HCT116 (cell line): ENCODE results near the gene RLBP1. TPM values are rescaled to one million over a fixed set of nuclear protein-coding genes. Genes with fewer than 3 reads are reported as not detected.

Experiments used
- ATAC-seq: fragments of 200-7000 bp; cut with Tn5 transposase; 2 replicates; pipeline ENCODE4 v1.9.1; 2020; ENCODE audit warnings: mild to moderate bottlenecking, moderate library complexity
- BruUV-seq: library from RNA; stranded (reverse); fragments of 400-500 nt; replicated peaks from 2 replicates; lab custom pipeline; 2021; lab: Mats Ljungman, UMichigan
- CTCF ChIA-PET: fragments of 300-600 bp; sonication (Branson Sonifier 250); formaldehyde crosslinking; loops from one replicate; lab custom pipeline; 2021; ENCODE audit warnings: antibody characterized with exemption; lab: Charles Lee
- POLR2A ChIA-PET: fragments of 300-600, 350-600 bp; sonication (Branson Sonifier 250); formaldehyde crosslinking; loops from one replicate; lab custom pipeline; 2021; ENCODE audit warnings: antibody characterized with exemption; lab: Charles Lee
- RAD21 ChIA-PET, 2 experiments: fragments of 300-600 bp; sonication (Branson Sonifier 250); formaldehyde crosslinking; loops; one replicate each; lab custom pipeline; 2023; ENCODE audit warnings: low total read pairs in 2 of 2; ENCODE audit not compliant: uncharacterized antibody in 2 of 2, unreplicated experiment in 2 of 2, low non-redundant PET in 1 of 2; lab: Charles Lee
- DNase-seq: peaks from one replicate; pipeline ENCODE4 v3.0.0-alpha.2; 2010; ENCODE audit warnings: low read depth, low spot score
- H2AFZ ChIP-seq: fragments of 200-600 bp; shearing (Covaris generic), sonication (generic); 2 replicates; pipeline ENCODE4 v1.6.1; 2017; ENCODE audit warnings: low read depth, mixed run types, mixed read lengths, antibody characterized with exemption, low read length; ENCODE audit not compliant: poor library complexity, severe bottlenecking
- H3K27ac ChIP-seq: 2 replicates; pipeline ENCODE4 v1.5.1; 2012; ENCODE audit warnings: low read depth, low read length
- H3K27me3 ChIP-seq: fragments of 200-600 bp; sonication (generic); 2 replicates; pipeline ENCODE4 v1.6.1; 2016; ENCODE audit warnings: mixed run types, low read length, mixed read lengths; ENCODE audit not compliant: insufficient read depth
- H3K36me3 ChIP-seq, 2 experiments: fragments of 200-500 bp in 1 of 2; fragments of 200-600 bp in 1 of 2; sonication (Bioruptor generic) in 1 of 2; sonication (generic) in 1 of 2; 2 replicates each; pipeline versions ENCODE4 v1.5.1 to v1.6.1; 2014 to 2016; ENCODE audit warnings: low read length in 2 of 2, inconsistent platforms in 1 of 2, mixed read lengths in 1 of 2, mixed run types in 1 of 2; ENCODE audit not compliant: insufficient read depth in 2 of 2, control insufficient read depth in 1 of 2
- H3K4me1 ChIP-seq, 2 experiments: fragments of 200-600 bp in 1 of 2; sonication (generic) in 1 of 2; 2 replicates each; pipeline versions ENCODE4 v1.5.1 to v1.6.1; 2012 to 2017; ENCODE audit warnings: low read length in 2 of 2, inconsistent platforms in 1 of 2, mild to moderate bottlenecking in 1 of 2, mixed read lengths in 1 of 2, mixed run types in 1 of 2, moderate library complexity in 1 of 2; ENCODE audit not compliant: insufficient read depth in 2 of 2, control insufficient read depth in 1 of 2
- H3K4me2 ChIP-seq: fragments of 200-600 bp; sonication (generic); 2 replicates; pipeline ENCODE4 v1.6.1; 2017; ENCODE audit warnings: mixed run types, low read length, mixed read lengths
- H3K4me3 ChIP-seq, 2 experiments: fragments of 200-600 bp in 1 of 2; sonication (generic) in 1 of 2; replicated peaks in 1 of 2; 2 replicates each; pipeline ENCODE4 v1.5.1; 2011 to 2016; ENCODE audit warnings: low read length in 2 of 2, control low read depth in 1 of 2, low read depth in 1 of 2, mild to moderate bottlenecking in 1 of 2, mixed read lengths in 1 of 2, mixed run types in 1 of 2
- H3K79me2 ChIP-seq: fragments of 200-600 bp; sonication (generic); 2 replicates; pipeline ENCODE4 v1.6.1; 2017; ENCODE audit warnings: mild to moderate bottlenecking, mixed run types, low read length, moderate library complexity, mixed read lengths; ENCODE audit not compliant: insufficient read depth
- H3K9ac ChIP-seq: fragments of 200-600 bp; sonication (generic); 2 replicates; pipeline ENCODE4 v1.6.1; 2016; ENCODE audit warnings: low read length, mixed read lengths
- H3K9me2 ChIP-seq: fragments of 200-600 bp; sonication (generic), shearing (Covaris generic); 2 replicates; pipeline ENCODE4 v1.6.1; 2017; ENCODE audit warnings: mixed run types, mild to moderate bottlenecking, moderate library complexity; ENCODE audit not compliant: insufficient read depth
- H3K9me3 ChIP-seq, 2 experiments: fragments of 200-500 bp in 1 of 2; fragments of 200-600 bp in 1 of 2; sonication (Bioruptor generic) in 1 of 2; sonication (generic) in 1 of 2; 2 replicates each; pipeline ENCODE4 v1.6.1; 2014 to 2017; ENCODE audit warnings: low read length in 2 of 2, mixed read lengths in 2 of 2, inconsistent platforms in 1 of 2, low read depth in 1 of 2, mild to moderate bottlenecking in 1 of 2, mixed run types in 1 of 2, moderate library complexity in 1 of 2; ENCODE audit not compliant: control insufficient read depth in 1 of 2, insufficient read depth in 1 of 2
- H4K20me1 ChIP-seq: fragments of 200-600 bp; sonication (generic), shearing (Covaris generic); 2 replicates; pipeline ENCODE4 v1.6.1; 2017; ENCODE audit warnings: mixed run types, mild to moderate bottlenecking, moderate library complexity; ENCODE audit not compliant: insufficient read depth
- CEBPB ChIP-seq: IDR thresholded peaks from 2 replicates; pipeline ENCODE4 v1.6.1; 2012; ENCODE audit warnings: low read depth
- EGR1 ChIP-seq: IDR thresholded peaks from 2 replicates; pipeline ENCODE4 v1.6.1; 2012; ENCODE audit warnings: low read depth
- FOSL1 ChIP-seq: IDR thresholded peaks from 2 replicates; pipeline ENCODE4 v1.6.1; 2012; ENCODE audit warnings: low read depth
- JUND ChIP-seq: IDR thresholded peaks from 2 replicates; pipeline ENCODE4 v1.6.1; 2012
- SIN3A ChIP-seq: IDR thresholded peaks from 2 replicates; pipeline ENCODE4 v1.6.1; 2012; ENCODE audit warnings: low read depth
- SP1 ChIP-seq: IDR thresholded peaks from 2 replicates; pipeline ENCODE4 v1.6.1; 2012; ENCODE audit warnings: low read depth
- ZFX ChIP-seq: fragments of 450-650 bp; IDR thresholded peaks from 2 replicates; pipeline ENCODE4 v1.6.1; 2017
- ZNF274 ChIP-seq: fragments of 200-500 bp; sonication (Bioruptor generic); IDR thresholded peaks from 2 replicates; pipeline ENCODE4 v1.6.1; 2014; ENCODE audit warnings: mild to moderate bottlenecking, low read depth, low read length, inconsistent platforms
- intact Hi-C: fragments of 100-400 bp; cut with micrococcal nuclease; formaldehyde crosslinking; loops from 2 replicates; pipeline ENCODE4 v1.10.0; 2022
- total RNA-seq: library from RNA; stranded (reverse); gene quantifications from one replicate; pipeline ENCODE4 v1.2.1, GENCODE V29; 2021; ENCODE audit not compliant: unreplicated experiment
- TF ChIP-seq, protein P1 (sequence below): IDR thresholded peaks from 2 replicates; pipeline ENCODE4 v1.6.1; 2012; ENCODE audit warnings: low read depth
- TF ChIP-seq, protein P2 (sequence below): IDR thresholded peaks from 2 replicates; pipeline ENCODE4 v1.6.1; 2011; ENCODE audit warnings: mild to moderate bottlenecking, low read length, moderate library complexity; ENCODE audit not compliant: insufficient replicate concordance; ENCODE audit errors: extremely low read depth

RLBP1 gene
- total RNA-seq, 1 experiment from 2014 or later: 0.12 TPM

DNA sequence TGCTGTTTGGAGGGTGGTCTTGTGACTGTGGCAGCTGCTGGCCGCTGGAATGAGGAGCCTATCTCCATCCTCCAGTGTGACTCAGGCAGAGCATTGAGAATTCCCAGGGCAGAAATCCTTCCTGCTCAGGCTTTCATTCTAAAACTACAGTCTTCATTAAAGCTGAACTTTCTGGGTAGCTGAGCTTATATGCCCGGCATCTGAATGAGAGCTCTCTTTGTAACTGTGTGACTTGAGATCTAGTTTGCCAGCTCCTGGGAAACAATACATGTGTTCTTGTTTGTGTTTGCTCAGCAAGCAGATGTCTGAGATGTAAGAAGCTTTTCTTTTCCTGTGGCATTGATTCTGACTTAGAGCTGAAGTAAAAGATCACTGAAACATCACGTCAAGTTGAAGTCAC is 22.4 kb downstream of the RLBP1 start (continued):
- TF ChIP-seq, protein P1, sequence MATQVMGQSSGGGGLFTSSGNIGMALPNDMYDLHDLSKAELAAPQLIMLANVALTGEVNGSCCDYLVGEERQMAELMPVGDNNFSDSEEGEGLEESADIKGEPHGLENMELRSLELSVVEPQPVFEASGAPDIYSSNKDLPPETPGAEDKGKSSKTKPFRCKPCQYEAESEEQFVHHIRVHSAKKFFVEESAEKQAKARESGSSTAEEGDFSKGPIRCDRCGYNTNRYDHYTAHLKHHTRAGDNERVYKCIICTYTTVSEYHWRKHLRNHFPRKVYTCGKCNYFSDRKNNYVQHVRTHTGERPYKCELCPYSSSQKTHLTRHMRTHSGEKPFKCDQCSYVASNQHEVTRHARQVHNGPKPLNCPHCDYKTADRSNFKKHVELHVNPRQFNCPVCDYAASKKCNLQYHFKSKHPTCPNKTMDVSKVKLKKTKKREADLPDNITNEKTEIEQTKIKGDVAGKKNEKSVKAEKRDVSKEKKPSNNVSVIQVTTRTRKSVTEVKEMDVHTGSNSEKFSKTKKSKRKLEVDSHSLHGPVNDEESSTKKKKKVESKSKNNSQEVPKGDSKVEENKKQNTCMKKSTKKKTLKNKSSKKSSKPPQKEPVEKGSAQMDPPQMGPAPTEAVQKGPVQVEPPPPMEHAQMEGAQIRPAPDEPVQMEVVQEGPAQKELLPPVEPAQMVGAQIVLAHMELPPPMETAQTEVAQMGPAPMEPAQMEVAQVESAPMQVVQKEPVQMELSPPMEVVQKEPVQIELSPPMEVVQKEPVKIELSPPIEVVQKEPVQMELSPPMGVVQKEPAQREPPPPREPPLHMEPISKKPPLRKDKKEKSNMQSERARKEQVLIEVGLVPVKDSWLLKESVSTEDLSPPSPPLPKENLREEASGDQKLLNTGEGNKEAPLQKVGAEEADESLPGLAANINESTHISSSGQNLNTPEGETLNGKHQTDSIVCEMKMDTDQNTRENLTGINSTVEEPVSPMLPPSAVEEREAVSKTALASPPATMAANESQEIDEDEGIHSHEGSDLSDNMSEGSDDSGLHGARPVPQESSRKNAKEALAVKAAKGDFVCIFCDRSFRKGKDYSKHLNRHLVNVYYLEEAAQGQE: no peak
- TF ChIP-seq SP1: no peak
- TF ChIP-seq SIN3A: no peak
- no peak for TF ChIP-seq ZNF274
- no peak for TF ChIP-seq CEBPB
- no peak for TF ChIP-seq JUND

DNA sequence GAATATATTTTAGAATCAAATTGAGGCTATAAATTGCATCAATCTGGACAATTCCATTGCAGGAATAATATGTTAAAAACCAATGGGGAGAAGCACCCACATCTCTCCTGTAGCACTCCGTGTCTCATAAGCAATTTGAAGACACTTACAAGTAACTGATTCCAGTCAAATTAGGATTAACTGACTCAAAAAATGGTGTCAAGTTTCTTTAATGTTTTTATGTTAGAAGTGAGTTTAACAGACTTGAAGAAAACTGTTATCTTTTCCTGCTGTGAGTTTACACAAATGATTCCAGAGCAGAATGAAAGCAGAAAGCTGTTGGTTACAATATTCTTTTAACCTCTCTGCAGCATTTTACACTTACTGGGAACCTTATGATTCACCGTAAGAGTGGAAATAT is 23.2 kb downstream of the RLBP1 start:
- RAD21 ChIA-PET: interaction anchor here in 1 of 2 experiments (1.2 kb wide), 1 partner anchor 8 kb away, joined by 4 read pairs; no protein-coding TSS in a partner anchor
- no peak overlapping the region for H3K27ac ChIP-seq

More for the DNA sequence above, 23.2 kb downstream of the RLBP1 start:
- no TSS peak for BruUV-seq
- POLR2A ChIA-PET: no interaction called here
- no peaks in the 10 kb centered on the region for H3K36me3 ChIP-seq
- no peaks in the 10 kb centered on the region for H3K79me2 ChIP-seq
- H3K4me2 ChIP-seq: no peak overlapping the region
- H3K27me3 ChIP-seq: no peaks in the 10 kb centered on the region
- intact Hi-C loops: no loop called here
- H3K9ac ChIP-seq: no peak overlapping the region
- H3K4me1 ChIP-seq: peaks cover 17% of the 10 kb centered on the region in 2 experiments
- H2AFZ ChIP-seq: no peak overlapping the region
- no peaks in the 10 kb centered on the region for H4K20me1 ChIP-seq
- CTCF ChIA-PET: interaction anchor here (0.9 to 5.0 kb wide), 3 partner anchors 9 to 140 kb away, joined by 3 to 30 read pairs (median 4); no protein-coding TSS in a partner anchor
- DNase-seq: no peak
- no peak overlapping the region for H3K4me3 ChIP-seq
- ATAC-seq: no peak
- no peaks in the 10 kb centered on the region for H3K9me3 ChIP-seq
- H3K9me2 ChIP-seq: no peaks in the 10 kb centered on the region
- TF ChIP-seq SP1: no peak
- TF ChIP-seq EGR1: no peak
- TF ChIP-seq, protein P2, sequence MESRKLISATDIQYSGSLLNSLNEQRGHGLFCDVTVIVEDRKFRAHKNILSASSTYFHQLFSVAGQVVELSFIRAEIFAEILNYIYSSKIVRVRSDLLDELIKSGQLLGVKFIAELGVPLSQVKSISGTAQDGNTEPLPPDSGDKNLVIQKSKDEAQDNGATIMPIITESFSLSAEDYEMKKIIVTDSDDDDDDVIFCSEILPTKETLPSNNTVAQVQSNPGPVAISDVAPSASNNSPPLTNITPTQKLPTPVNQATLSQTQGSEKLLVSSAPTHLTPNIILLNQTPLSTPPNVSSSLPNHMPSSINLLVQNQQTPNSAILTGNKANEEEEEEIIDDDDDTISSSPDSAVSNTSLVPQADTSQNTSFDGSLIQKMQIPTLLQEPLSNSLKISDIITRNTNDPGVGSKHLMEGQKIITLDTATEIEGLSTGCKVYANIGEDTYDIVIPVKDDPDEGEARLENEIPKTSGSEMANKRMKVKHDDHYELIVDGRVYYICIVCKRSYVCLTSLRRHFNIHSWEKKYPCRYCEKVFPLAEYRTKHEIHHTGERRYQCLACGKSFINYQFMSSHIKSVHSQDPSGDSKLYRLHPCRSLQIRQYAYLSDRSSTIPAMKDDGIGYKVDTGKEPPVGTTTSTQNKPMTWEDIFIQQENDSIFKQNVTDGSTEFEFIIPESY: no peak
- TF ChIP-seq CEBPB: no peak
- TF ChIP-seq FOSL1: no peak
- TF ChIP-seq SIN3A: no peak
- no peak for TF ChIP-seq ZFX
